H9 (cell line): ENCODE results near the gene NR5A1. TPM values are rescaled to one million over a fixed set of nuclear protein-coding genes. Genes with fewer than 3 reads are reported as not detected.

Experiments
- DNase-seq: peaks from one replicate; pipeline ENCODE4 v3.0.0-alpha.2; 2017
- H2AFZ ChIP-seq: one replicate; pipeline ENCODE4 v1.6.1; 2013; ENCODE audit warnings: mild to moderate bottlenecking, low read length, control low read depth, moderate library complexity
- H2AK5ac ChIP-seq: 2 replicates; pipeline ENCODE4 v1.6.1; 2013; ENCODE audit warnings: low read length, control low read depth, mixed read lengths; ENCODE audit not compliant: insufficient read length
- H2BK120ac ChIP-seq: one replicate; pipeline ENCODE4 v1.6.1; 2013; ENCODE audit warnings: low read depth, mild to moderate bottlenecking, low read length, control low read depth, inconsistent platforms; ENCODE audit not compliant: poor library complexity, severe bottlenecking
- H2BK12ac ChIP-seq: 2 replicates; pipeline ENCODE4 v1.6.1; 2013; ENCODE audit warnings: low read length, control low read depth, mixed read lengths, low read depth; ENCODE audit not compliant: insufficient read length
- H2BK15ac ChIP-seq: 2 replicates; pipeline ENCODE4 v1.6.1; 2013; ENCODE audit warnings: low read depth, low read length, control low read depth
- H2BK20ac ChIP-seq: one replicate; pipeline ENCODE4 v1.6.1; 2013; ENCODE audit warnings: low read depth, mild to moderate bottlenecking, low read length, control low read depth, inconsistent platforms; ENCODE audit not compliant: poor library complexity, severe bottlenecking
- H2BK5ac ChIP-seq: 2 replicates; pipeline ENCODE4 v1.6.1; 2013; ENCODE audit warnings: low read length, control low read depth, mixed read lengths; ENCODE audit not compliant: insufficient read length
- H3K14ac ChIP-seq: 2 replicates; pipeline ENCODE4 v1.6.1; 2013; ENCODE audit warnings: low read length, control low read depth; ENCODE audit not compliant: insufficient read depth
- H3K18ac ChIP-seq: 2 replicates; pipeline ENCODE4 v1.6.1; 2013; ENCODE audit warnings: low read depth, mild to moderate bottlenecking, mixed read lengths, low read length, control low read depth; ENCODE audit not compliant: insufficient read length
- H3K23ac ChIP-seq: 2 replicates; pipeline ENCODE4 v1.6.1; 2013; ENCODE audit warnings: low read length, control low read depth, mixed read lengths, low read depth; ENCODE audit not compliant: insufficient read length
- H3K23me2 ChIP-seq: 2 replicates; pipeline ENCODE4 v1.6.1; 2013; ENCODE audit warnings: low read depth, mild to moderate bottlenecking, mixed read lengths, low read length, control low read depth; ENCODE audit not compliant: insufficient read length, poor library complexity, severe bottlenecking
- H3K27ac ChIP-seq: 2 replicates; pipeline ENCODE4 v1.5.1; 2013; ENCODE audit warnings: low read length, control low read depth, mixed read lengths, low read depth; ENCODE audit not compliant: insufficient read length
- H3K27me3 ChIP-seq: 2 replicates; pipeline ENCODE4 v1.6.1; 2013; ENCODE audit warnings: low read length, control low read depth, inconsistent platforms; ENCODE audit not compliant: insufficient read depth
- H3K4ac ChIP-seq: 2 replicates; pipeline ENCODE4 v1.6.1; 2013; ENCODE audit warnings: low read depth, mild to moderate bottlenecking, control low read depth, inconsistent platforms, low read length, moderate library complexity
- H3K4me1 ChIP-seq: 2 replicates; pipeline ENCODE4 v1.6.1; 2013; ENCODE audit warnings: low read length, control low read depth, inconsistent platforms; ENCODE audit not compliant: insufficient read depth
- H3K4me2 ChIP-seq: 2 replicates; pipeline ENCODE4 v1.6.1; 2013; ENCODE audit warnings: low read length, control low read depth, mixed read lengths; ENCODE audit not compliant: insufficient read length, insufficient read depth
- H3K56ac ChIP-seq: 2 replicates; pipeline ENCODE4 v1.6.1; 2013; ENCODE audit warnings: low read depth, mild to moderate bottlenecking, mixed read lengths, low read length, control low read depth; ENCODE audit not compliant: insufficient read length
- H3K79me1 ChIP-seq: 2 replicates; pipeline ENCODE4 v1.6.1; 2013; ENCODE audit warnings: low read depth, mild to moderate bottlenecking, moderate library complexity, low read length, control low read depth, inconsistent platforms; ENCODE audit not compliant: insufficient read depth, poor library complexity, severe bottlenecking
- H3K79me2 ChIP-seq: 2 replicates; pipeline ENCODE4 v1.6.1; 2013; ENCODE audit warnings: low read length, control low read depth, inconsistent platforms; ENCODE audit not compliant: insufficient read depth
- H3K9ac ChIP-seq: 2 replicates; pipeline ENCODE4 v1.6.1; 2013; ENCODE audit warnings: low read length, control low read depth, mixed read lengths; ENCODE audit not compliant: insufficient read length; ENCODE audit errors: extremely low read depth
- H3K9me3 ChIP-seq: one replicate; pipeline ENCODE4 v1.6.1; 2013; ENCODE audit warnings: low read depth, low read length, inconsistent platforms; ENCODE audit not compliant: control insufficient read depth
- H3T11ph ChIP-seq: one replicate; pipeline ENCODE4 v1.6.1; 2013; ENCODE audit warnings: mild to moderate bottlenecking, low read length, control low read depth, inconsistent platforms
- H4K20me1 ChIP-seq: one replicate; pipeline ENCODE4 v1.6.1; 2013; ENCODE audit not compliant: control insufficient read depth, insufficient read length, insufficient read depth
- H4K5ac ChIP-seq: 2 replicates; pipeline ENCODE4 v1.6.1; 2013; ENCODE audit warnings: low read depth, mild to moderate bottlenecking, mixed read lengths, low read length, control low read depth; ENCODE audit not compliant: insufficient read length
- H4K8ac ChIP-seq: replicated peaks from 2 replicates; pipeline ENCODE4 v1.6.1; 2013; ENCODE audit warnings: low read length, control low read depth, mixed read lengths, low read depth; ENCODE audit not compliant: insufficient read length
- H4K91ac ChIP-seq: 2 replicates; pipeline ENCODE4 v1.6.1; 2013; ENCODE audit warnings: low read depth, mild to moderate bottlenecking, moderate library complexity, mixed read lengths, low read length, control low read depth; ENCODE audit not compliant: insufficient read length
- H3K27ac Mint-ChIP-seq, 3 experiments: 2 replicates in 2 of 3; 3 replicates in 1 of 3; pipeline ENCODE4 v1.8.0; 2020 to 2021; ENCODE audit warnings: mixed read lengths in 3 of 3, mild to moderate bottlenecking in 1 of 3, moderate library complexity in 1 of 3
- H3K27me3 Mint-ChIP-seq: 2 replicates; pipeline ENCODE4 v1.8.0; 2021; ENCODE audit warnings: low read depth, mild to moderate bottlenecking, moderate library complexity, mixed read lengths
- H3K36me3 Mint-ChIP-seq, 3 experiments: 2 replicates in 2 of 3; 3 replicates in 1 of 3; pipeline ENCODE4 v1.8.0; 2020 to 2021; ENCODE audit warnings: low read depth in 3 of 3, mixed read lengths in 3 of 3; ENCODE audit not compliant: insufficient read depth in 1 of 3
- H3K4me1 Mint-ChIP-seq, 2 experiments: 2 replicates each; pipeline ENCODE4 v1.8.0; 2020; ENCODE audit warnings: mixed read lengths in 2 of 2
- H3K4me3 Mint-ChIP-seq, 2 experiments: 2 replicates in 1 of 2; 3 replicates in 1 of 2; pipeline ENCODE4 v1.8.0; 2020 to 2021; ENCODE audit warnings: mild to moderate bottlenecking in 2 of 2, mixed read lengths in 2 of 2, moderate library complexity in 1 of 2
- H3K9me3 Mint-ChIP-seq, 2 experiments: 2 replicates in 1 of 2; 3 replicates in 1 of 2; pipeline ENCODE4 v1.8.0; 2020; ENCODE audit warnings: mild to moderate bottlenecking in 2 of 2, mixed read lengths in 2 of 2, moderate library complexity in 1 of 2
- WGBS: extraction: QIAGEN DNeasy Blood & Tissue Kit; methylation state at CpG from one replicate; pipeline ENCODE4 v1.1.7; 2013; ENCODE audit warnings: missing lambda C conversion rate, low lambda C conversion rate, mixed read lengths; ENCODE audit not compliant: insufficient read length; ENCODE audit errors: extremely low coverage; 5-methylcytosine and 5-hydroxymethylcytosine counted together
- total RNA-seq: library from RNA; stranded (reverse); gene quantifications from 2 replicates; pipeline ENCODE4 v1.2.1, GENCODE V29; 2021
- TF ChIP-seq, protein P1 (sequence below): fragments of 200-600 bp; sonication (generic); conservative IDR thresholded peaks from 3 replicates; pipeline ENCODE4 v1.8.0; 2021; ENCODE audit warnings: antibody characterized with exemption, mild to moderate bottlenecking

Gene NR5A1
- total RNA-seq, 1 experiment from 2014 or later, result 0.37 TPM

DNA sequence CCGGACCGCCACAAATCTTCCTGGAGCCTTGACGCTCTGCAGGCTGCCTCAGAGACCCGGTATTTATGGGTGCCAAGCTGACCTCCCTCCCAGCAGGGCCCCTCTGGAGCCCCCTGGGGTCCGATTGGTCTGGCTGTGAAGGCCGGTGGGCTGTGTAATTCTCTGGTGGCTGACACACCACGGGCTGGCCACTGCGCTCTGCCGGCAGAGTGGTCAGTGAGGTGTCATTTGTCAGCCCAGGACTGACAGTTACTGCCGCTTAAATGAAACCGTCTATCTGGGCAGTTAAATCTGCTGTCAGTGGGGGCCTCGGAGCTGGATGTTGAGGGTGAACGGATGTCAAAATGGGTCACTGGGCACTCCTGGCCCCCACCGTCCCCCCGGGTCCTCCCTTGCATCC, 10.7 kb downstream of the NR5A1 start:
- Mint-ChIP-seq H3K36me3 (no peaks in the 10 kb centered on the region), H3K4me1 (peaks cover 0 to 24% of the 10 kb centered on the region in 2 experiments; a peak in 2 of 4 replicates), H3K27me3 (peaks cover 31% of the 10 kb centered on the region), H3K4me3 (no peak overlapping the region), H3K27ac (no peak overlapping the region), H3K9me3 (no peaks in the 10 kb centered on the region)
- no peak overlapping the region for H2BK12ac ChIP-seq
- TF ChIP-seq, protein P1, sequence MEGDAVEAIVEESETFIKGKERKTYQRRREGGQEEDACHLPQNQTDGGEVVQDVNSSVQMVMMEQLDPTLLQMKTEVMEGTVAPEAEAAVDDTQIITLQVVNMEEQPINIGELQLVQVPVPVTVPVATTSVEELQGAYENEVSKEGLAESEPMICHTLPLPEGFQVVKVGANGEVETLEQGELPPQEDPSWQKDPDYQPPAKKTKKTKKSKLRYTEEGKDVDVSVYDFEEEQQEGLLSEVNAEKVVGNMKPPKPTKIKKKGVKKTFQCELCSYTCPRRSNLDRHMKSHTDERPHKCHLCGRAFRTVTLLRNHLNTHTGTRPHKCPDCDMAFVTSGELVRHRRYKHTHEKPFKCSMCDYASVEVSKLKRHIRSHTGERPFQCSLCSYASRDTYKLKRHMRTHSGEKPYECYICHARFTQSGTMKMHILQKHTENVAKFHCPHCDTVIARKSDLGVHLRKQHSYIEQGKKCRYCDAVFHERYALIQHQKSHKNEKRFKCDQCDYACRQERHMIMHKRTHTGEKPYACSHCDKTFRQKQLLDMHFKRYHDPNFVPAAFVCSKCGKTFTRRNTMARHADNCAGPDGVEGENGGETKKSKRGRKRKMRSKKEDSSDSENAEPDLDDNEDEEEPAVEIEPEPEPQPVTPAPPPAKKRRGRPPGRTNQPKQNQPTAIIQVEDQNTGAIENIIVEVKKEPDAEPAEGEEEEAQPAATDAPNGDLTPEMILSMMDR, result no peak
- no peak overlapping the region for H3K14ac ChIP-seq
- no peak overlapping the region for H3K23ac ChIP-seq
- H3K79me1 ChIP-seq, result no peaks in the 10 kb centered on the region
- H2BK15ac ChIP-seq, result no peak overlapping the region
- no peak overlapping the region for H2BK120ac ChIP-seq
- DNase-seq, result no peak
- H4K8ac ChIP-seq, result no peak overlapping the region
- H3K18ac ChIP-seq, result no peak overlapping the region
- no CpG with 5 or more reads among the region's 15 CpGs for WGBS
- H3K56ac ChIP-seq, result no peak overlapping the region
- H3K23me2 ChIP-seq, result no peaks in the 10 kb centered on the region
- no peak overlapping the region for H2AK5ac ChIP-seq
- H3K4ac ChIP-seq, result no peak overlapping the region
- no peaks in the 10 kb centered on the region for H3K9me3 ChIP-seq
- no peak overlapping the region for H3K9ac ChIP-seq
- H2AFZ ChIP-seq, result no peak overlapping the region
- H3K27ac ChIP-seq, result no peak overlapping the region
- H2BK5ac ChIP-seq, result no peak overlapping the region
- H4K20me1 ChIP-seq, result no peaks in the 10 kb centered on the region
- H3K27me3 ChIP-seq, result no peaks in the 10 kb centered on the region
- H3K4me1 ChIP-seq, result no peaks in the 10 kb centered on the region
- no peak overlapping the region for H3T11ph ChIP-seq
- H2BK20ac ChIP-seq, result no peak overlapping the region
- H4K5ac ChIP-seq, result no peak overlapping the region
- H3K79me2 ChIP-seq, result no peaks in the 10 kb centered on the region
- no peak overlapping the region for H4K91ac ChIP-seq
- no peak overlapping the region for H3K4me2 ChIP-seq
